Ovary (tissue), 3 donors: Measurements from ENCODE around the gene RABAC1.

Experiments used
- CTCF ChIP-seq, 3 donors: fragments of 450-650 bp in 2 of 3; fragments of 200-600 bp in 1 of 3; IDR thresholded peaks; one replicate each; pipeline versions ENCODE4 v1.5.1 to v1.8.0; 2016 to 2022; ENCODE audit warnings: antibody characterized with exemption in 3 of 3, mild to moderate bottlenecking in 1 of 3
- POLR2A ChIP-seq: fragments of 450-650 bp; IDR thresholded peaks from one replicate; pipeline ENCODE4 v1.6.1; 2017; ENCODE audit warnings: antibody characterized with exemption, mild to moderate bottlenecking, moderate library complexity
- donor health status: DM: no; HTN: no; CAD: no.

DNA sequence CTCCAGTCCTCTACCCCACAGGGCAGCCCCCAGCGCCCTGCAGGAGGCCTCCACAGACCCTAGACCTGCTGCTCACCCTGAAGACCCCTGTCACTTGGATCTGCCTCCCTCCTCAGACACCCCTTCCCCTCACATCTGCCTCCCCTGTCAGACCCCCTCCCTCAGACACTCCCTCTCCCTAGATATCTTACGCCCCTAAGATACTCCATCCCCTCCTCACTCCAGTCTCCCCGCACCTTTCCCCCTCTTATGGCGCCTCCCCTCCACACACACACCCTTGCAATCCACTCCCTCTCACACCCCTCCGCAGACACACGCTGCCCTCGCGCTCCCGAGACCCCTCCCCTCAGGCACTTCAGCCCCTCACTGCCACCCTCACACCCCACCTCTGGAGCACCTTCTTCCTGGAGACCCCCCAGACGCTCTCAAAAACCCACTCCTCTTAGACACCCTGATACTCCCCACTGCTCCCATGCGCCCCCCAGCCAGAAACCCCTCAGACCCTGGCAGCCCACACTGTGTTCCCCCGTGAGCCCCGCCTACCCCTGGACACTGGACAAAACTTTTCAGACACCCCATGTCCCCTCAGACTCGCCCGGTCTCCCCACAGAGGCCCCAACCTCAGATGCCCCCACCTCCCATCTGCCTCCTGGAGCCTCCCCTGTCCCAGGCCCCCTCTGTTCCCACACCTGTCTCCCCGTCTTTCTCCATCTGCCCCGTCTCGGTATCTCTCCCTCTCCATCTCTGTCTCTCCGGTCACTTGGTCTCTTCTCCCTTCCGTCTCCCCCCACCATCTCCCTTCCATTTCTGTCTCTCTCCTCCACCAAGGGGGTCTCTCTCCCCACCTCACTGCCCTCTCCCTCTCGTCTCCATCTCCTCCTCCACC is 45.3 kb downstream of the RABAC1 start:
- TF ChIP-seq POLR2A (no peak), CTCF (IDR thresholded peaks at IDR 0.05) (no peak)
